ENCODE data around the gene ASB12.

ASB12 gene

GRCh38 chrX:64205735-64206501, 24.5 kb downstream of the ASB12 start (continued):
- no peak for TF ChIP-seq MZF1 (tag by site-specific recombination; IDR thresholded peaks at IDR 0.05; ENCODE audit: borderline replicate concordance)
- no peak for TF ChIP-seq OVOL3 (tag by site-specific recombination; IDR thresholded peaks at IDR 0.05)
- peak; percentile 13 for TF ChIP-seq ZBTB26 (tag by site-specific recombination; optimal IDR thresholded peaks at IDR 0.05)
- TF ChIP-seq ZNF76 (tag by site-specific recombination; IDR thresholded peaks at IDR 0.05; ENCODE audit: borderline replicate concordance, low read depth), result peak; percentile 50; the same call in 1 of the 2 replicates
- no peak for TF ChIP-seq ZNF558 (tag by site-specific recombination; IDR thresholded peaks at IDR 0.05)
- no peak for TF ChIP-seq PRDM1 (tag by site-specific recombination; IDR thresholded peaks at IDR 0.05)

- no peaks in the 10 kb centered on the region for H3K36me3 ChIP-seq (ENCODE audit: control insufficient read depth in 2 of 2, insufficient read depth in 1 of 2, low read length in 2 of 2)
- TF ChIP-seq GFI1B (tag by site-specific recombination; IDR thresholded peaks at IDR 0.05) (no peak), ZSCAN16 (tag by site-specific recombination; IDR thresholded peaks at IDR 0.05) (no peak), ZNF777 (tag by site-specific recombination; IDR thresholded peaks at IDR 0.05; ENCODE audit: borderline replicate concordance) (no peak), PRDM10 (tag by site-specific recombination; IDR thresholded peaks at IDR 0.05) (peak; percentile 54), ZNF350 (tag by site-specific recombination; IDR thresholded peaks at IDR 0.05) (no peak), CTCF (tag by site-specific recombination; IDR thresholded peaks at IDR 0.05) (no peak), ZBTB10 (tag by site-specific recombination; IDR thresholded peaks at IDR 0.05) (0 out of 2 replicates have a peak, but pooled peaks have one; percentile 22), ZBTB26 (tag by site-specific recombination; optimal IDR thresholded peaks at IDR 0.05) (peak; percentile 22), ZBTB20 (tag by site-specific recombination; IDR thresholded peaks at IDR 0.05) (no peak)
- ChIA-PET CTCF (no interaction called here), POLR2A (interaction anchor here (0.5 to 1.7 kb wide), 3 partner anchors 17 to 1488 kb away, joined by 3 to 4 read pairs (median 3); no protein-coding TSS in a partner anchor)
- H3K27ac ChIP-seq (ENCODE audit: extremely low read depth, low read depth, low read length), result peak within 1 kb of the TSS; percentile 68
- H3K9me3 ChIP-seq (ENCODE audit: control insufficient read depth, insufficient read depth, low read depth, low read length), result no peaks in the 10 kb centered on the region
- no peaks in the 10 kb centered on the region for H3K4me1 ChIP-seq (ENCODE audit: control insufficient read depth, insufficient read depth, low read length)
- peak within 1 kb of the TSS; percentile 47 for H3K4me3 ChIP-seq (ENCODE audit: low read depth, low read length)
Measured at GRCh38 chrX:64205441-64205734, 25.0 kb downstream of the ASB12 start, which contains the start of gene AMER1. Gene AMER1 (minus strand): TSS chrX:64205708. CDS start chrX:64193286, 12,422 bp downstream.
